Measurements from ENCODE around the gene OTOS.

OTOS gene

DNA sequence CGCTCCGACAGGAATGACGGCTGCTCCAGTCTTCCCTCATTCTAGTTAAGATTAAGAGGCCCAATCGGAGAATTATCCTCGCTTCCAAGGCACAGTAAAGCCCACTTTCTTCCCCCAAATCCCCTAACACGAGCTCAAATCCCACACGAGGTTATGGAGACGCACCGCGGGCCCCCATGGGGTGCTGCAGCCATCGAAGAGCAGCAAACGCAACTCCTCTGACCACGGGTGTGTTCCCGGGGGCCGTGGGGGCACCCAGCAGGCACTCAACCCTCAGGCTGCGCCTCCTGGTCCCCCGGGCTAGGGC lies 4.8 kb downstream of the OTOS start:
- no peak for DNase-seq

GRCh38 chr2:240134956-240135520 lies 5.4 kb downstream of the OTOS start:
- DNase-seq, result no peak

DNA sequence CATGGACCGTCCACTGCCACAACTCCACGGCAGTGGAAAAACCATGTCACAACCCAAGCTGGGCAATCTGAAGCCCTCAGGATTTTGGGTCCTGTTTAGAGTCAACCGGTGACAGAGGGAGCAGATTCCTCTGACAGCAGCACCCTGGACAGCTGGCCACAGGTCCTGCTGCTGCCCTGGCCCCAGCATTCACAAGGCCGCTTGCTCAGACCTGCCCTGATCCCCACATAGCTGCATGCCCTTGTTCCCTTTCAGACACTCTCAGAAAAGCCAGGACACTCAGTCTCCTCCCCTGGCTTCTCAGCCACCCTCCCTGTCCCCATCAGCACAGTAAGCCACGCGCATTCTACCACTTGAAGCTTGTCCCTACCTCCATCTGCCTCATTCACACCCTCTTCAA lies 6.0 kb downstream of the OTOS start:
- DNase-seq, result no peak

- no peak for DNase-seq
Measured at GRCh38 chr2:240133401-240133800, 7.1 kb downstream of the OTOS start.

DNA sequence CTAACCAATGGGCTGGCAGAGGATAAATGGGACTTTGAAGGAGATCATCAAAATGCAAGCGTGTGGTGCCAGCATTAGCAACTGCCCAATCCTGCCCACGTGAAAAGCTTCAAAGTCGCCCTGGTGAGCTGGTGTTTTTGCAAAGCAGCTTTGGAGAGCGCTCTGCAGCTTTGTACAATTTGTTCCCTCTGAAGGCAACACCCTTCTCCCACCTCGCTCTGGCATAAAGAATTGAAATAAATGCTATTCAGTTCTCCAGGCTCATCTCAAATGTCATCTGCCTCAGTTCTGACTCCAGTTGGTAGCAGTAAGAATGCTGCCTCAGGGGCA lies 7.8 kb downstream of the OTOS start:
- DNase-seq, result no peak

GRCh38 chr2:240131941-240132650 lies 8.4 kb downstream of the OTOS start:
- DNase-seq, result no peak

DNA sequence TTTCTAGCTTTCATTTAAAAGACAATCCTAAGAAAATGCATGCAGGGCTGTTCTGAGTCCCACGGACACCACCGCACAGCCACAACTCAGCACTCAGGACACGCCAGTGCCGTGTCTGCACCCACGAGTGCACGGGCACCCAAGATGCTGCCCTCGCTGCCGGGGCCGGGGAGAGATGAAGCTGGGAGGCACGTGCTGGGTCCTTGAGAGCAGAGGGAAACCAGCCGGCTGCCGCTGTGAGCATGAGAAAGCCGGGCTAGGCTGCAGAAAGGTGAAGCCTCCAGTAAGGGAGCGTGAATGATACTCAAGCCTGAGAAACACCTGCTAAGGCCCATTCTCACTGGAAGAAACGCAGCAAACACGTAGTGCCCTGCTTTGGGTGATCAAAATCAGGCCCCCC lies 9.2 kb downstream of the OTOS start:
- DNase-seq, result no peak

GRCh38 chr2:240130393-240131195 lies 9.9 kb downstream of the OTOS start:
- DNase-seq, result no peak

- no peak for DNase-seq
Measured at GRCh38 chr2:240129731-240130392, 10.6 kb downstream of the OTOS start.

DNA sequence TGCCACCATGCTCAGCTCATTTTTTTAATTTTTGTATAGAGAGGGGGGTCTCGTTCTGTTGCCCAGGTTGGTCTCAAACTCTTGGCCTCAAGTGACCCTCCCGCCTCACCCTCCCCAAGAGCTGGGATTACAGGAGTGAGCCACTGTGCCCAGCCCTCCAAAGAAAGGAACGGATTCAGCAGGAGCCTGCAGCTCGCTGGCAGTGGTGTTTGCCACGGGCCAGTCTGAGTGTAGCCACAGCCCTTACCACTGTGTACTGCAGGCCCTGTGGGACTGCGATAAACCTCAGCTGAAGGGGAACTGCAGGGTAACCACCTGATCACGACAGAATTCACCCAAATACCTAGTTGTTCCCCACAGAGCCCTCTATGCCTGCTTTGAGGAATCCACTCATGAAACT lies 11.1 kb downstream of the OTOS start:
- no peak for DNase-seq

DNA sequence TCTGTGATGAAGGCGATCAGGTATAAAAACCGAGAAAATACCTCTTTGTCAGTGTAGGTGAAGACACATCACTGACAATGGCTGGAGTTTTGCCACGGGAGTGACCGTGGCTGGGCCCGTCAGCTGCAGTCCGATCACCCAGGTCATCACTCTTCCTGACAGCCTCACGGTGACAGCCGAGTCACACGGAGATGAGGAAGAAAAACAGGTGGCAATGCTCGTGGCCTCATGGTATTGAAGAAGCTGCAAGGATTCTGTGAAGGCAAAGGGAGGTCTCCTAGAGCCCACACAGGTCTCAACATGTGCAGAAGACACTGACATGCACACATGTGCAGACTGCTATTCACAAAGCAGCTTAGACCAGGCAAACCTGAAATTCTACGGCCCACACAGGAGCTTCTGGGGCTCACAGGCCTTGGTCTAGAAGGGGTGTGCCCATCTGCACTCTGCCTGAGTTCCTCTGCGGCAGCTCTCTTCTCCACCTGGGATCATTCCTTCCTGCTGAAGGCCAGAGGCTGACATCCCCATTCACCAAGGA lies 11.8 kb downstream of the OTOS start:
- no peak for DNase-seq

DNA sequence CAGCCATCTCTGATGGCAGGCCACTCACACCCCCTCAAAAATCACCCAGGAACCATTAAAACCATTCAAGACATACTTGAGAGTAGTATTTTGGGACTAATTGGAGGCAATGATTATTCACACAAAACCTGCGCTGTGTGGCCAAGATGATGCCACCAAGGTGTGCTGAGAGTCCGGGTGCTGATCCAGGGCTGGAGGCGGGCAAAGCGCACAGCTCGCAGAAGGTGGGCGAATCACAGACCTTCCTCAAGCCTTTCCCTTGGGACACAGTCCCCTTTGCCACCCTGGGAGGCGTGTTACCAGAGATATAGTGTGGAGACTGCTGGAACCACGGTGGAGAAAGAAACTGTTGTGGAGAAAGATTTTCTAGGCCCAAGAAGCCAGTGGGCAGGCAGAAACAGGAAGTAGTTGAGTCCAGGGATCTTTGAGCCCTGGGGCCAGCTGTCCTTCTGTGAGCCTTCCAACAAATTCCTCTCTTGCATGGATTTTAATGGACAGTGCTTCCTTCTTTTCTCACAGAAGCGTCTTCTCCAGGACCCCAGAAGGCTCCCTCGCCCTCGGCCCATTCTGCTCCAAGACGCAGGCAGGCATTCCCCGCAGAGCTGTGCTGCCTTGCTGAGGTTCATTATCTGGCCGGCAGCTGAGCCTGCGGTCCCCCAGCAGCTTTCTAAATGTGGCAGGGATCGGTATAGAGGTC lies 12.4 kb downstream of the OTOS start:
- DNase-seq, result no peak

DNA sequence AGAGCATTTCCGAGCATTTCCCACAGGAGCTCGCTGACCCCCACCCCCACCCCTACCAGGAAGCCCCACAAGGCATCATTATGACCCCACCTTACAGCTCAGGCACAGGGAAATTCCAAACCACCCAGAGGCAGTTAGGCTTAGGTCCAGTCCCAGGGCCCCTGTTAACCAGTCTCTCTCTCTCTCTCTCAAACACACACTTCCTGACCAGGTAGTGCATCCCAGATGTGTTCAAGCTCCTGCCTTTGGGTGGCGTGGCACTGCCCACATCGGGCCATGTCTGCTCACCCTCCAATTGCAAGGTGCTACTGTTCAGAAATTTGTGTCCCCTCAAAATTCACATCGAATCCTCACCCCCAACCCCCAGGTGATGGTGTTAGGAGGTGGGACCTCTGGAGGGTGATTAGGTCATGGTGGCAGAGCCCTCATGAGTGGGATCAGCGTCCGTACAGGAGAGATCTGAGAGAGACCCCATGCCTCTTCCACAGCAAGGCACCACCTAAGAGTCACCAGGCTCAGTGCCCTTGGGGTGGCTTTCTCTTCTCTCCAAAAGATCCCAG lies 13.2 kb downstream of the OTOS start:
- DNase-seq, result no peak

DNA sequence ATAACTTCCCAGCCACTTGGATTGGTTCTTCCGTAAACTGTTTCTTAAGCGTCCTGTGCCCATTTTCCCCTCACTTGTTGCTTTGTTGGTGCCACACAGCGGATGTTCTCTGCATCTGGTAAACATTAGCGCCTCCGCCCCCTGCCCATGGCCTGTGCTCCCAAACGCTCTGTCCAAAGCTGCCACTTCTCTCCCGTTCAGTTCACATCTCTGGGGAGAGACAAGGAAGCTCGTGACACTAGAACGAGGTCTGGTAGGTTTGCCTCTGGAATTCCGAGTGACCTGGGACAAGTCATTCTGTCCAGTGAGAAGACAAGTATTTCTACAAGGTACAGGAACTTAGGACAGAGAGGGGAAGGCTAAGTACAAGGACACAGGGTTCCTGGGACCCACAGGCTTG lies 13.7 kb downstream of the OTOS start:
- no peak for DNase-seq

GRCh38 chr2:240125742-240126141 lies 14.7 kb downstream of the OTOS start:
- DNase-seq, result no peak

DNA sequence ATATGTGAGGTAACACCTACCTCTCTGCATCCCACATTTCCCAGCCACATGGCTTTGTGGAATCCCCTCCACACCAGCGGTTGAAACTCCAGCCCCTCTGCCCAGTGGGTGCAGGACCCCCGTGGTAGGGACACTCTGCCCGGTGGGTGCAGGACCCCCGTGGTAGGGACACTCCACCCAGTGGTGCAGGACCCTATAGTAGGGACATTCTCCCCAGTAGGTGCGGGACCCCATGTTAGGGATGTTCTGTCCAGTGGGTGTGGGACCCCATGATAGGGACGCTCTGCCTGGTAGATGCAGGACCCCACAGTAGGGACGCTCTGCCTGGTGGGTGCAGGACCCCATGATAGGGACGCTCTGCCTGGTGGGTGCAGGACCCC lies 15.8 kb downstream of the OTOS start:
- no peak for DNase-seq

DNA sequence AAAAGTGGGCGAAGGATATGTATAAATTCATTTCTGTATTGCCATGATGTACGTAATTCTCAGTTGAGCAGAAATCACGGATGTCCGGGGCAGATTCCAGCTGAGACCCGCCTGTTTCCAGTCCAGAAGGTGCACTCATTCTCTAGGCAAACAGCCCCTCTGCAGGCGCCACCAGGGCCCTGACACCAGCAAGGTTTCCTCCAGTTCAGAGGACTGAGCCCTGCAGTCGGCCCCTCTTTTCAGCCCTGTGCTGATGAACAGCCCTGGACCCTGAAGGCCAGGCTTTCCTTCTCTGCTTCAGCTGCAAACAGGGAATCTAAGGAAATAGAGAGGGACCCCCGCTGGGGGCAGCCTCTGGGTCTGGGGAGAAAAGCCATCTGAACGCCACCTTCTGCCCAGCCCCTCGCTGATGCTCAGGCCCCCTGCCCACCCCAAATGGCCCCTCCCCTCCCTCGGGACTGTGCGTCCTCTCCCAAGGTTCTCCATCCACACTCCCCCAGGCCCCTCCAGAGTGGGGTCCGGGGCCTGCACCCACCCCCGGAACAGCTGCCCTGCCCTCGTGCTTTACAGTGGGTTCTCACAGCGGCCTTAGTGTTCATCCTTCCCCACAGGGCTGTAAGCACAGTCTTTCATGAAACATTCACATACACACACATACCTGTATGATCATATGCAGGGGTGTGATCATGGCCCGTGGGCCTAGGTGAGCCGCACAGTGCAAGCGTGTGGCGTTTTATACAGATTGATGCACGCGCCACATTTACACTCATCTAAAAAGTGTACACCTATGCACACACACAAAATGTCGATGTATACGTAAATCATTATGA lies 16.4 kb downstream of the OTOS start:
- DNase-seq, result no peak

DNA sequence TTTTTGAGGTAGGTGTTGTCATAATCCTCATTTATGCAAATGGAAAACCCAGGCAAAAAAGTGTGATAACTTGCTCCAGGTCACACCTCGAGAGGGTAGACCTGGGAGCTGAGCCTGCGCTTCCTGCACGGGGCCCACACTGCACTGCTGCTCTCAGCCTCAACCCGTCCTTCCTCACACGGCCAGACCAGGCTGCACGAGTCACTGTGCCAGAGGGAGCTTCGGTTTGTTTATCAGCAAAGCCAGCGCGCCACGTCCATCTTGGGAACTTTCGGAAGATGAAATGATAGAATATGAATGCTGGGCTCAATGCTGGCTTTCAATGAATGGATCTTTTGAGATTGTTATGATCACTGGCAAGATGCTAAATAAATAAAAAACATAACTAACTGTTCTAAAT lies 18.8 kb downstream of the OTOS start:
- DNase-seq, result no peak

DNA sequence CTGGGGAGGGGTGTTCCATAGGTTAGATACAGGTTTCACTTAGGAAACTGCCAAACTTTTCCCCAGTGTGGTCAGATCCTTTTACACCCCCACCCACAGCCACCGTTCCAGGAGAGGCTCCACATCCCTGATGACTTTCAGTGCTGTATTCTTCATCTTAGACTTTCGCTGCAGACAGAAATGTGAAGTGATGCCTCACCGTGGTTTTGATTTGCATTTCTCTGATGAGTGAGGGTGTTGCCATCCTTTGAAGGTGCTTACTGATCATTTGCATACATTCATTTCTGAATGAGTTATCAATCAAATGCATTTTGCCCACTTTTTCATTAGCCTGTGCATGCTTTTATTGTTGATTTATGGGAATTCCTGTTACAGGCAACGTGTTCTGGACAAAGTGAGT lies 19.3 kb downstream of the OTOS start:
- no peak for DNase-seq

DNA sequence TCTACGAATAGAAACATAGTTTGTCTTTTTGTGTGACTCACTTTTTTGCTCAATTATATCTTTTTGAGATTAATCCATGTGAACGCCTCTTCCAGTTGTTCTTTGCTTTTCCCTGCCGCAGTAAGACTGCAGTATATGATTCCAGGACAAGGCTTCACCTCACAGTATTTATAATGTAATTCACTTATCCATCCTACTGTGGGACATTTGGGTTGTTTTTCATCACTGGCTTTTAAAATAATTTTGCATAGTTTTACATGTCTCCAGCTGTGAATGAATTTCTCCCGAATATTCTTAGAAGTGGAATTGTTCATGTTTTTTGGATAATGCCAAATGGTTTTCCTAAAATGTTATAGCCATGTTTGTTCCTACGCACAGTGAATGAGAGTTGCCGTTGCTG lies 26.2 kb downstream of the OTOS start:
- no peak for DNase-seq

- DNase-seq, result no peak
Measured at GRCh38 chr2:240112914-240113690, 27.4 kb downstream of the OTOS start.

Data from NCI-H524 (cell line).